ENCODE measurements around the gene RPN1. TPM values are rescaled to one million over a fixed set of nuclear protein-coding genes. Genes with fewer than 3 reads are reported as not detected.

RPN1 gene
- total and polyA plus RNA-seq, 2 of the 13 experiments (the other 11 are each of a cell fraction or from before 2014, with no cell fraction given) = 290 to 342 TPM

- FAIRE-seq (no peak), DNase-seq (ENCODE audit: low spot score) (no peak), ATAC-seq (peak; percentile 34; the same call in 1 of the 3 replicates)
- intact Hi-C loops (cut with micrococcal nuclease; ENCODE audit: unreplicated experiment) = no loop called here
- Histone ChIP-seq H3K9ac (ENCODE audit: insufficient read depth, low read depth, low read length) (no peak overlapping the region), H2AFZ (ENCODE audit: low read length) (no peak overlapping the region), H4K20me1 (ENCODE audit: insufficient read depth, low read length) (no peaks in the 10 kb centered on the region), H3K36me3 (replicated peaks in 1 of 2; ENCODE audit: control insufficient read depth in 1 of 2, insufficient read depth in 2 of 2, low read length in 2 of 2) (peaks cover 52 to 86% of the 10 kb centered on the region in 2 experiments), H3K9me3 (ENCODE audit: low read length) (no peaks in the 10 kb centered on the region), H3K27me3 (ENCODE audit: control insufficient read depth in 1 of 2, insufficient read depth in 2 of 2, low read length in 2 of 2) (no peaks in the 10 kb centered on the region), H3K4me1 (ENCODE audit: insufficient read depth, low read length) (no peaks in the 10 kb centered on the region), H3K79me2 (ENCODE audit: insufficient read depth, low read length) (peaks cover 3% of the 10 kb centered on the region), H3K27ac (ENCODE audit: extremely low read length, insufficient read depth, low read length) (no peak overlapping the region), H3K4me3 (replicated peaks in 1 of 3; ENCODE audit: insufficient read depth in 1 of 3, low read depth in 2 of 3, low read length in 3 of 3) (no peak overlapping the region), H3K4me2 (ENCODE audit: low read depth, low read length) (no peak overlapping the region)
- ChIA-PET CTCF (ENCODE audit: low intra/inter-chr PET ratio, low total read pairs) (no interaction called here), POLR2A (no interaction called here)
- in situ Hi-C loops (cut with HindIII; ENCODE audit: extremely low pct_ligation_motif_present, low pct_unique_long_range_greater_than_20kb) = no loop called here
- no TSS peak for BruUV-seq (replicated peaks)
- 99% methylated on average over 9 of the region's 11 CpGs for WGBS (ENCODE audit: low lambda C conversion rate)
- TF ChIP-seq, protein P1, sequence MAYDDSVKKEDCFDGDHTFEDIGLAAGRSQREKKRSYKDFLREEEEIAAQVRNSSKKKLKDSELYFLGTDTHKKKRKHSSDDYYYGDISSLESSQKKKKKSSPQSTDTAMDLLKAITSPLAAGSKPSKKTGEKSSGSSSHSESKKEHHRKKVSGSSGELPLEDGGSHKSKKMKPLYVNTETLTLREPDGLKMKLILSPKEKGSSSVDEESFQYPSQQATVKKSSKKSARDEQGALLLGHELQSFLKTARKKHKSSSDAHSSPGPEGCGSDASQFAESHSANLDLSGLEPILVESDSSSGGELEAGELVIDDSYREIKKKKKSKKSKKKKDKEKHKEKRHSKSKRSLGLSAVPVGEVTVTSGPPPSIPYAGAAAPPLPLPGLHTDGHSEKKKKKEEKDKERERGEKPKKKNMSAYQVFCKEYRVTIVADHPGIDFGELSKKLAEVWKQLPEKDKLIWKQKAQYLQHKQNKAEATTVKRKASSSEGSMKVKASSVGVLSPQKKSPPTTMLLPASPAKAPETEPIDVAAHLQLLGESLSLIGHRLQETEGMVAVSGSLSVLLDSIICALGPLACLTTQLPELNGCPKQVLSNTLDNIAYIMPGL (CRISPR knock-in tag; IDR thresholded peaks at IDR 0.05; ENCODE audit: borderline replicate concordance in 1 of 2, low read depth in 1 of 2) = no peak
- TF ChIP-seq ZNF740 (CRISPR knock-in tag; IDR thresholded peaks at IDR 0.05) (no peak), PRDM10 (CRISPR knock-in tag; IDR thresholded peaks at IDR 0.05; ENCODE audit: low read depth) (no peak), ZBTB33 (CRISPR knock-in tag; IDR thresholded peaks at IDR 0.05) (peak; percentile 57; the same call in 1 of the 2 replicates), ZBTB39 (CRISPR knock-in tag; IDR thresholded peaks at IDR 0.05) (no peak)
- TF ChIP-seq, protein P2, sequence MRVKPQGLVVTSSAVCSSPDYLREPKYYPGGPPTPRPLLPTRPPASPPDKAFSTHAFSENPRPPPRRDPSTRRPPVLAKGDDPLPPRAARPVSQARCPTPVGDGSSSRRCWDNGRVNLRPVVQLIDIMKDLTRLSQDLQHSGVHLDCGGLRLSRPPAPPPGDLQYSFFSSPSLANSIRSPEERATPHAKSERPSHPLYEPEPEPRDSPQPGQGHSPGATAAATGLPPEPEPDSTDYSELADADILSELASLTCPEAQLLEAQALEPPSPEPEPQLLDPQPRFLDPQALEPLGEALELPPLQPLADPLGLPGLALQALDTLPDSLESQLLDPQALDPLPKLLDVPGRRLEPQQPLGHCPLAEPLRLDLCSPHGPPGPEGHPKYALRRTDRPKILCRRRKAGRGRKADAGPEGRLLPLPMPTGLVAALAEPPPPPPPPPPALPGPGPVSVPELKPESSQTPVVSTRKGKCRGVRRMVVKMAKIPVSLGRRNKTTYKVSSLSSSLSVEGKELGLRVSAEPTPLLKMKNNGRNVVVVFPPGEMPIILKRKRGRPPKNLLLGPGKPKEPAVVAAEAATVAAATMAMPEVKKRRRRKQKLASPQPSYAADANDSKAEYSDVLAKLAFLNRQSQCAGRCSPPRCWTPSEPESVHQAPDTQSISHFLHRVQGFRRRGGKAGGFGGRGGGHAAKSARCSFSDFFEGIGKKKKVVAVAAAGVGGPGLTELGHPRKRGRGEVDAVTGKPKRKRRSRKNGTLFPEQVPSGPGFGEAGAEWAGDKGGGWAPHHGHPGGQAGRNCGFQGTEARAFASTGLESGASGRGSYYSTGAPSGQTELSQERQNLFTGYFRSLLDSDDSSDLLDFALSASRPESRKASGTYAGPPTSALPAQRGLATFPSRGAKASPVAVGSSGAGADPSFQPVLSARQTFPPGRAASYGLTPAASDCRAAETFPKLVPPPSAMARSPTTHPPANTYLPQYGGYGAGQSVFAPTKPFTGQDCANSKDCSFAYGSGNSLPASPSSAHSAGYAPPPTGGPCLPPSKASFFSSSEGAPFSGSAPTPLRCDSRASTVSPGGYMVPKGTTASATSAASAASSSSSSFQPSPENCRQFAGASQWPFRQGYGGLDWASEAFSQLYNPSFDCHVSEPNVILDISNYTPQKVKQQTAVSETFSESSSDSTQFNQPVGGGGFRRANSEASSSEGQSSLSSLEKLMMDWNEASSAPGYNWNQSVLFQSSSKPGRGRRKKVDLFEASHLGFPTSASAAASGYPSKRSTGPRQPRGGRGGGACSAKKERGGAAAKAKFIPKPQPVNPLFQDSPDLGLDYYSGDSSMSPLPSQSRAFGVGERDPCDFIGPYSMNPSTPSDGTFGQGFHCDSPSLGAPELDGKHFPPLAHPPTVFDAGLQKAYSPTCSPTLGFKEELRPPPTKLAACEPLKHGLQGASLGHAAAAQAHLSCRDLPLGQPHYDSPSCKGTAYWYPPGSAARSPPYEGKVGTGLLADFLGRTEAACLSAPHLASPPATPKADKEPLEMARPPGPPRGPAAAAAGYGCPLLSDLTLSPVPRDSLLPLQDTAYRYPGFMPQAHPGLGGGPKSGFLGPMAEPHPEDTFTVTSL (CRISPR knock-in tag; IDR thresholded peaks at IDR 0.05; ENCODE audit: borderline replicate concordance) = no peak
These were observed 25.1 kb downstream of the RPN1 start for GRCh38 chr3:128625409-128625945.

Data from HepG2 (cell line).